GM12891 (cell line): Measurements from ENCODE around the gene PTPN14.

Experiments used
- DNase-seq: peaks from one replicate; pipeline ENCODE4 v3.0.0; 2011; ENCODE audit warnings: low spot score; ENCODE audit not compliant: insufficient read length
- FAIRE-seq: peaks from 2 replicates; lab custom pipeline; 2011; peaks lifted over from hg19 to GRCh38; lab: Jason Lieb, UNC
- PAX5 ChIP-seq: IDR thresholded peaks from 2 replicates; pipeline ENCODE4 v1.6.1; 2011; ENCODE audit warnings: low read length, moderate library complexity, mild to moderate bottlenecking; ENCODE audit not compliant: insufficient read depth, severe bottlenecking
- POLR2A ChIP-seq: IDR thresholded peaks from 2 replicates; pipeline ENCODE4 v1.6.1; 2011; ENCODE audit warnings: low read depth, low read length, control low read depth
- POLR2AphosphoS5 ChIP-seq: IDR thresholded peaks from 2 replicates; pipeline ENCODE4 v1.6.1; 2011; ENCODE audit warnings: low read depth, low read length, control low read depth
- POU2F2 ChIP-seq: IDR thresholded peaks from 2 replicates; pipeline ENCODE4 v1.6.1; 2011; ENCODE audit warnings: low read depth, mild to moderate bottlenecking, control low read depth, low read length, moderate library complexity
- SPI1 ChIP-seq: IDR thresholded peaks from 2 replicates; pipeline ENCODE4 v1.6.1; 2011; ENCODE audit warnings: low read depth, low read length, control low read depth
- TAF1 ChIP-seq: IDR thresholded peaks from 2 replicates; pipeline ENCODE4 v1.6.1; 2011; ENCODE audit warnings: low read depth, low read length, control low read depth

The PTPN14 gene

DNA sequence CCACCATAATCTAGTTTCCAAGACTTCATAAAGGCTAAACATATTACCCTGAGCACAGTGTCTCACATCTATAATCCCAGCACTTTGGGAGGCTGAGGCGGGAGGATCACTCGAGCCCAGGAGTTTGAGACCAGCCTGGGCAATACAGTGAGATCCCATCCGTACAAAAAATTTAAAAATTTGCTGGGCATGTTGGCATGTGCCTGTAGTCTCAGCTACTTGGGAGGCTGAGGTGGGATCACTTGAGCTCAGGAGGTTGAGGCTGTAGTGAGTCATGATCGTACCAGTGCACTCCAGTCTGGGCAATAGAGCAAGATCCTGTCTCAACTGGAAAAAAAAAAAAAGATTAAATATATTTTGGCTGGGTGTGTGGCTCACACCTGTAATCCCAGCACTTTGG lies 90.1 kb downstream of the PTPN14 start:
- TF ChIP-seq POLR2AphosphoS5 = no peak
- no peak for TF ChIP-seq PAX5
- no peak for TF ChIP-seq POLR2A
- TF ChIP-seq TAF1 = no peak
- TF ChIP-seq SPI1 = no peak
- no peak for TF ChIP-seq POU2F2
- DNase-seq = no peak
- no peak for FAIRE-seq

- no peak for FAIRE-seq
- DNase-seq = no peak
- no peak for TF ChIP-seq POU2F2
- no peak for TF ChIP-seq TAF1
- TF ChIP-seq POLR2A = no peak
- TF ChIP-seq PAX5 = no peak
- no peak for TF ChIP-seq POLR2AphosphoS5
- no peak for TF ChIP-seq SPI1
Measured at GRCh38 chr1:214460304-214460916, 91.0 kb downstream of the PTPN14 start.

GRCh38 chr1:214459895-214460294 lies 91.5 kb downstream of the PTPN14 start:
- FAIRE-seq (no peak), DNase-seq (no peak)
- TF ChIP-seq POLR2AphosphoS5 = no peak
- TF ChIP-seq PAX5 = no peak
- no peak for TF ChIP-seq POU2F2
- no peak for TF ChIP-seq POLR2A
- TF ChIP-seq TAF1 = no peak

- TF ChIP-seq POLR2AphosphoS5 (no peak), TAF1 (no peak), POLR2A (no peak), PAX5 (no peak), SPI1 (no peak), POU2F2 (no peak)
- no peak for DNase-seq
- FAIRE-seq = no peak
Measured at GRCh38 chr1:214458541-214458940, 92.9 kb downstream of the PTPN14 start.

- DNase-seq = no peak
- TF ChIP-seq PAX5 (no peak), SPI1 (no peak), POLR2A (no peak), POU2F2 (no peak), TAF1 (no peak), POLR2AphosphoS5 (no peak)
- no peak for FAIRE-seq
Measured at GRCh38 chr1:214455971-214456867, 95.2 kb downstream of the PTPN14 start.

- DNase-seq (no peak), FAIRE-seq (no peak)
- TF ChIP-seq POLR2AphosphoS5 (no peak), POU2F2 (no peak), PAX5 (no peak), TAF1 (no peak), SPI1 (no peak), POLR2A (no peak)
Measured at GRCh38 chr1:214455479-214455878, 95.9 kb downstream of the PTPN14 start.

DNA sequence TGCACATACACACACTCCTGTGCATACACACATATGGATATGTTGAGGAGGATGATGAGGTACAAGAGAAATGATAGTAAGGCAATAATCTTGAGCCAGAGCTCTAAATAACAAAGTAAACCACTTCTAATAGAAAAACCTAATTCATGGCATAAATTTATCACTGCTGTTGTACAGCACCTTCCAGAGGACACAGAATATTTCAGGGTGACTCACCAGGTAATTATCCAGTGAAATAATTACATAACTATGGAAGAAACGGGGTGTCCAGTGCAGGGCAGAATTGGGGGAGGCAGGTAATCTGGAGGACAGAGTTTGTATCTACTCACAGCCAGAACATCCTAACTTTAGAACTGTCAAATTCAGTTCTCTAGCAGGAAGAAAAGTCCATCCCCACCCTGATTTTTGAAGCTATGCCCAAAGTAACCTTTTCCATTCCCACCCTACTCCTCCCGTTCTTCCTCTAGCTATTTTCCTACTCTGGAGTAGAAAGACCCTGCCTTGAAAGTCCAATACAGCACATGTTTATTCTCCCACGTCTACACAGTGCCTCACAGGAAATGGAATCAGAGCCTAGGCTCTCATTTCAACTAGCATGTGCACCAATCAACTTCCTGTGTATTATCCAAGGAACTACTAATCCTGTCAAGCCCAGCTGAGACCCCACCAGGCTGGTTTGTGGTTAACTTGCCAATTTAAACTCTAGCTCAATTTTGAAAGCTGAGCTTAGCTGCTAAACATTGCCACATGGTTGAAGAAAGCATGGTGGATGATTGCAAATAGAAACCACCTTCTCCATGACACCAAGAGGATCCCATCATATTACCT lies 96.6 kb downstream of the PTPN14 start:
- TF ChIP-seq PAX5 (no peak), POLR2A (no peak), SPI1 (no peak), POLR2AphosphoS5 (no peak), TAF1 (no peak), POU2F2 (no peak)
- no peak for FAIRE-seq
- no peak for DNase-seq

- no peak for FAIRE-seq
- no peak for TF ChIP-seq POU2F2
- no peak for TF ChIP-seq PAX5
- no peak for TF ChIP-seq TAF1
- no peak for TF ChIP-seq POLR2AphosphoS5
- no peak for TF ChIP-seq SPI1
- TF ChIP-seq POLR2A = no peak
- no peak for DNase-seq
Measured at GRCh38 chr1:214453109-214453722, 98.2 kb downstream of the PTPN14 start.
